Cardiac fibroblast (primary cell): Measurements from ENCODE around the gene FIZ1.

Experiments
- DNase-seq, 2 donors: peaks; one replicate each; pipeline versions ENCODE4 v3.0.0 to v3.0.0-alpha.2; 2010; ENCODE audit warnings: low read depth in 2 of 2
- H3K4me3 ChIP-seq, 2 donors: replicated peaks in 1 of 2; 1 replicate in 1 of 2; 2 replicates in 1 of 2; pipeline ENCODE4 v1.5.1; 2011; ENCODE audit warnings: low read depth in 2 of 2, low read length in 2 of 2, mild to moderate bottlenecking in 2 of 2, moderate library complexity in 1 of 2
- TF ChIP-seq, protein P1 (sequence below): IDR thresholded peaks from one replicate; pipeline ENCODE4 v1.5.1; 2011; ENCODE audit warnings: low read depth, mild to moderate bottlenecking, low read length, inconsistent platforms

The FIZ1 gene

GRCh38 chr19:55623561-55623960 is 24.2 kb upstream of the FIZ1 start:
- peak overlapping the region in 1 of 2 donors; percentile 21 for H3K4me3 ChIP-seq
- no peak for DNase-seq
- TF ChIP-seq, protein P1, sequence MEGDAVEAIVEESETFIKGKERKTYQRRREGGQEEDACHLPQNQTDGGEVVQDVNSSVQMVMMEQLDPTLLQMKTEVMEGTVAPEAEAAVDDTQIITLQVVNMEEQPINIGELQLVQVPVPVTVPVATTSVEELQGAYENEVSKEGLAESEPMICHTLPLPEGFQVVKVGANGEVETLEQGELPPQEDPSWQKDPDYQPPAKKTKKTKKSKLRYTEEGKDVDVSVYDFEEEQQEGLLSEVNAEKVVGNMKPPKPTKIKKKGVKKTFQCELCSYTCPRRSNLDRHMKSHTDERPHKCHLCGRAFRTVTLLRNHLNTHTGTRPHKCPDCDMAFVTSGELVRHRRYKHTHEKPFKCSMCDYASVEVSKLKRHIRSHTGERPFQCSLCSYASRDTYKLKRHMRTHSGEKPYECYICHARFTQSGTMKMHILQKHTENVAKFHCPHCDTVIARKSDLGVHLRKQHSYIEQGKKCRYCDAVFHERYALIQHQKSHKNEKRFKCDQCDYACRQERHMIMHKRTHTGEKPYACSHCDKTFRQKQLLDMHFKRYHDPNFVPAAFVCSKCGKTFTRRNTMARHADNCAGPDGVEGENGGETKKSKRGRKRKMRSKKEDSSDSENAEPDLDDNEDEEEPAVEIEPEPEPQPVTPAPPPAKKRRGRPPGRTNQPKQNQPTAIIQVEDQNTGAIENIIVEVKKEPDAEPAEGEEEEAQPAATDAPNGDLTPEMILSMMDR = no peak

DNA sequence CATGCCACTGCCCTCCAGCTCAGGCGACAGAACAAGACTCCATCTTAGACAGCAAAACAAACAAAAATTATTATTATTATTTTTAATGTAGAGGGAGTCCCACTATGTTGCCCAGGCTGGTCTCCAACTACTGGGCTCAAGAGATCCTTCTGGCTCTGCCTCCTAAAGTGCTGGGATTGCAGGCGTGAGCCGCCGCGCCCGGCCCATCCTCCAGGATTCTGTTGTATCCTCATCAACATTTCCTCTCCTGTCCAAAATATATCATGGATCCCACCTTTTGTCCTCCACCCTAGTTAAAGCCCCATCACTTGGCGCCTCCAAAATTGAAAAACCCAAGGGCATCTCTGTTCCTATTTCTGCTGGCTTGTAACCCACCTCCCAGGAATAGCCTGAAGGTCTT is 23.8 kb upstream of the FIZ1 start:
- no peak overlapping the region for H3K4me3 ChIP-seq
- DNase-seq = no peak

DNA sequence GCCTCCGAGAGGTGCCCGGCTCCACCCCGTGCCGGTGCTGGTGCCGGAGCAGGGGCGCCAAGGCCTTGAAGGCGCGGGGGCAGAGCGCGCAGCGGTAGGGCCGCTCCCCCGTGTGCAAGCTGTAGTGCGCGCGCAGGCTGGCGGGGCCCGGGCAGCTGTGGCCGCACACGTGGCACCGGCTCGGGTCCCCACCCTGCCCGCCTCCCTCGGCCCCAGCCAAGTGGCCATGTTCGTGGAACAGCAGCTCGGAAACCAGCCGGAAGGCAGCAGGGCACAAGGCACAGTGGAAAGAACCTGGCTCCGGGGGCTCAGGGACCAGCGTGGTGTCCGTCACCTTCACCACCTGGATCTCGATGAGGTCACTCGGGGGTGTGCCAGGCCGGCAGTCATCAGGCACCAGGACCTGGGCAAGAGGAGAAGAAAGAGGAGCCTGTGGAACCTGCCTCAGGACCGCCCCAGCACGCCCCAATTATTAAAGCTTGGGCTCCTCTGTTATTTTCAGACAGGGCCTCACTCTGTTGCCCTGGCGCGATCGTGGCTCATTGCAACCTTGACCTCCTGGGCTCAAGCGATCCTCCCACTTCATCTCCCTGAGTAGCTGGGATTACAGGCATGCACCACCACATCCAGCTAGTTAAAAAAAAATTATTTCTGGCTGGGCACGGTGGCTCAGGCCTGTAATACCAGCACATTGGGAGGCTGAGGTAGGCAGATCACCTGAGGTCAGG is 23.1 kb upstream of the FIZ1 start:
- H3K4me3 ChIP-seq = no peak overlapping the region
- DNase-seq = no peak
- TF ChIP-seq, protein P1 = no peak

More for the DNA sequence above, 23.8 kb upstream of the FIZ1 start:
- TF ChIP-seq, protein P1 = no peak

DNA sequence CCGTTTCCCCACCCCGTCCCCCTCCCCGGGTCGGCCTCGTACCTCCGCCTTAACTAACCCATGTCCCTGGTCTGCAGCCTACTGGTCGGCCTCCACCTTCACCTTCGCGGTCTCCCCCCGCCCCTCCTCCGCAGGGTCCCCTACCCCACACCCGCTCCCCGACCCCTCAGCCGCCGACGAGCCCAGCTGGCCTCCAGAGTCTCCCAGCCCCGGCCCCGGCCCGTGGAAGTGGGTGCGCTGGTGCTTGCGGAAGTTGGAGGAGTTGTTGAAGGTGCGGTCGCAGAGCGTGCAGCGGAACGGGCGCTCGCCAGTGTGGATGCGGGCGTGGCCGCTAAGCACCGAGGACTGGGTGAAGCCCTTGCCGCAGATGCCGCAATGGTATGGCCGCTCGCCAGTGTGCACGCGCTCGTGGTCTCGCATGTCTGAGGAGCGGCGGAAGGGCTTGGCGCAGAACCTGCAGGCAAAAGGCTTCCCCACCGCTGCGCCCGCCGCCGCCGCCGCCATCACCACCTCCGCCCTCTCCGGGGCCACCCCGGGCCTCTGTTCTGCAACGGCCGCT is 22.4 kb upstream of the FIZ1 start:
- DNase-seq = no peak
- TF ChIP-seq, protein P1 = no peak
- H3K4me3 ChIP-seq = no peak overlapping the region

DNA sequence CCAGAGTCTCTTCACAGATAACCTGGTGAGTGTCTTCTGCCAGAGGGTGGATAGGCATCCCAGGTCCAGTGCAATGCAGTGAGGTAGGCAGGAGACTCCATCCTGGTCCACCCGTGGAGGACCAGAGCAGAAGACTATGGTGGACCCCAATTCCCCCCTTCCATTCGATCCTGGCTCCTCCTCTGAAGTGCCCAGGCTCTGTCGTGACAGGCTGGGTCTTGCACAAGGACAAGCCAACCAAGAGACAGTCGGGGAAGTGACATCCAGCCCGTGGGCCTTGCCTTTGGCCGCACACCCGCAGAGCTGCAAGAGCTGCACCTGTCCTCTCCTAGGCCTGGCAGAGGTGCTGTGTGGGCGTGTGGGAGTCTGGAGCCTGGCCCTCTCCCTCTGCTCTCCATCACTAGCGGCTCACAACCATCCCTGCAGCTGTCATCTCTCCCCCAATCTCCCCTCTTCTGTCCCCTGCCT is 21.9 kb upstream of the FIZ1 start:
- TF ChIP-seq, protein P1 = no peak
- no peak for DNase-seq
- H3K4me3 ChIP-seq = no peak overlapping the region

DNA sequence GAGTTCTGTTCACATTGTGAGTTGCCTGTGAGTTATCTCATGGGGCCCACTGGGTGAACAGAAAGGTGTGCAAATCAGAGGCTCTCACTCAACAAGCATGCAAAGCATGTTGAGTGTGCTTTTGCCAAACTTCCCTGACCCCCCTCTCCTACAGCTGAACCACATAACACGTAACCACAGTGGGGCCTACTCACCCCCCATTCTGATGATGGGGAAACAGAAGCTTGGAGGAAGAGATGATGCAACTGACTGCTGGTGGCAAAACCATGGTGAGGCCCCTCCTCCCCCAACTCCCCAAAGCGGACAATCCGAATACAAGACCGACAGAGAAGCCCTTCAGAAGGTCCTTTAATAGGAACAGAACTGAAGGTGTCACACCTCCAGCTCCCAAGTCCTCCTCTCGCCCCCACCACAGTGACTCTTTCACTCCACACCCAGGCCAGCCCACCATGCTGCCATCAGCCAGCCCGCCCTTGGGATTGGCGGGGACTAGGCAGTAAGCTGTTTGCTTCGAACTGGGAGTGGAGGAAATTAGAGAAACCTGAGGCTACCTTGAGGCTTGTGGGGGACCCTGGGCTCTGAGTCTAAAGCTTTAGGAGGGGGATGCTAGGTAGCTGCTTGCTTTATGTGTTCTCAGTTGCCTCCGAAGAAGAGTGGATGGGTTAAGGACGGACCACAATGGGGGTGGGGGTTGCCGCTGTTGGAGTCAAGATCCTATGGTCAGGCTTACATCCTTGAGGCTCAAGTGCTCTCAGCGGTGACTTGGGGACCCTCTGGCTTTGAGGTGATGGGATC is 21.3 kb upstream of the FIZ1 start:
- no peak overlapping the region for H3K4me3 ChIP-seq
- peak in 1 of 2 donors; percentile 20 for DNase-seq
- TF ChIP-seq, protein P1 = no peak
